Duodenal mucosa (tissue), 2 donors: ENCODE results near the gene RNF126.
"Not testable (repeated sequence)": the region's sequence is repeated elsewhere in the genome, so short reads cannot be mapped to it uniquely, and the experiment has no call there.

Experiments used
- H3K27ac ChIP-seq: one replicate; pipeline ENCODE4 v1.7.0; 2013; ENCODE audit warnings: low read depth, low read length
- H3K27me3 ChIP-seq, 2 donors: one replicate each; pipeline ENCODE4 v1.7.0; 2013; ENCODE audit warnings: low read length in 2 of 2, control low read depth in 1 of 2; ENCODE audit not compliant: insufficient read depth in 2 of 2, control insufficient read depth in 1 of 2
- H3K36me3 ChIP-seq, 2 donors: one replicate each; pipeline ENCODE4 v1.7.0; 2013; ENCODE audit warnings: low read length in 2 of 2, control low read depth in 1 of 2; ENCODE audit not compliant: insufficient read depth in 2 of 2, control insufficient read depth in 1 of 2
- H3K4me1 ChIP-seq, 2 donors: one replicate each; pipeline ENCODE4 v1.7.0; 2013; ENCODE audit warnings: low read length in 2 of 2, control low read depth in 1 of 2; ENCODE audit not compliant: insufficient read depth in 2 of 2, control insufficient read depth in 1 of 2
- H3K4me3 ChIP-seq, 2 donors: one replicate each; pipeline ENCODE4 v1.7.0; 2013; ENCODE audit warnings: low read length in 2 of 2, low read depth in 1 of 2
- H3K9ac ChIP-seq, 2 donors: one replicate each; pipeline ENCODE4 v1.7.0; 2013; ENCODE audit warnings: low read length in 2 of 2, low read depth in 1 of 2
- H3K9me3 ChIP-seq, 2 donors: one replicate each; pipeline ENCODE4 v1.7.0; 2013; ENCODE audit warnings: low read length in 2 of 2, control low read depth in 1 of 2; ENCODE audit not compliant: control insufficient read depth in 1 of 2

The RNF126 gene

DNA sequence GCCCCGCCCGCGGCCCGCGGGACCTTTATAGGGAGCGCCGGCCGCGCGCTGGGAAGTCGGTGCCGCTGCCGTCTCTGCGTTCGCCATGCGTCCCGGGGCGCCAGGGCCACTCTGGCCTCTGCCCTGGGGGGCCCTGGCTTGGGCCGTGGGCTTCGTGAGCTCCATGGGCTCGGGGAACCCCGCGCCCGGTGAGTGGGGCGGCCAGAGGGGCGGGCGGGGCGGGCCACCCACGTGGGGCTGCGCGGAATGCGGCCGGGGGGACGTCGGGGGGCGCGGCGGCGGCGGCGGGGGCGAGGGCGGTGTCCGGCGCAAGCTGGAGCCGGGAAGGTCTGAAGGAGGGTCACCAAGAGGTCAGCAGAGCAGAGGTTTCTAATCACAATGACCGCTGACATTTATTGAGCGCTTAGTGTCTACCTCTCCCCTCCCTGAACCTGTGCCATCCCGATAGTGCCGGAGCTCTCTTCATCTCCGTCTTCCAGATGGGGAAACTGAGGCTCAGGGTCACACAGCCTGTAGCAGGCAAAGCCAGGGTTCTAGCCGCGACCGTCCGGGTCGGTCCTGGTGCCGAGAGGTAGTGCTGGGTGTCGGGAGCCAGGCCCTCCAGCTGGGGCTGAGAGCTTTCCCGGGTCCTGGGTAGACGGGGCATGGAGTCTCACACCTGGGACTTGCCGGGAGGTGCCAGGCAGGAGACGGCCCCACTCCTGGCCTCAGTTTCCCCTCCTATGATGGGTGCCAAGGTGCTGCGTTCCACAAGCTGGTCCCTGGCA, 13.5 kb upstream of the RNF126 start, which contains the start of gene FSTL3:
Gene FSTL3 (plus strand): TSS at position 54 of the 767 bp plus-strand sequence. CDS start 32 bp downstream, at position 86.
- H3K9ac ChIP-seq = peak within 1 kb of the TSS; percentile 2 to 69

DNA sequence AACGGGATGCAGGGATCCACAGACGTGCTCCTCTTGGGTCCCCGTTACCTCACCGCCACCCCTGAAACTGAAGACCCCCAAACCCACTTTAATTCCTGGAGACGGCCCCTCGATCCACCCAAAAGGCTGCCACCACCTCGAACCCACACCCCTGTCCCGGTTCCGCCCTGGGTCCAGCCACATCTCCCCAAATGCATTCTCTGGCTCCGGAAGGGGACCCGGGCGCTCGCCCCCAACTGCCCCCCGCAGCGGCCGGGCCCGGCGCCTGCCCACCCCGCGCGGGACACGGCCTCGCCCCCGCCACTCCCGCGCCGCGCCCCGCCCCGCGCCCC, 13.0 kb upstream of the RNF126 start:
- no peak overlapping the region for H3K27ac ChIP-seq
- peaks cover 24 to 29% of the 10 kb centered on the region in 2 donors for H3K27me3 ChIP-seq
- peaks cover 6 to 15% of the 10 kb centered on the region in 2 donors for H3K4me1 ChIP-seq
- no peaks in the 10 kb centered on the region for H3K36me3 ChIP-seq
- peak overlapping the region in 1 of 2 donors; percentile 16 for H3K4me3 ChIP-seq
- H3K9me3 ChIP-seq = no peaks in the 10 kb centered on the region
- no peak overlapping the region for H3K9ac ChIP-seq

More for the DNA sequence above, 13.5 kb upstream of the RNF126 start, which contains the start of gene FSTL3:
- Histone ChIP-seq H3K27me3 (peaks cover 24 to 28% of the 10 kb centered on the region in 2 donors), H3K9me3 (no peaks in the 10 kb centered on the region), H3K27ac (peak within 1 kb of the TSS; percentile 41), H3K4me1 (peaks cover 6 to 18% of the 10 kb centered on the region in 2 donors), H3K4me3 (peak within 1 kb of the TSS; percentile 48), H3K36me3 (no peaks in the 10 kb centered on the region)

DNA sequence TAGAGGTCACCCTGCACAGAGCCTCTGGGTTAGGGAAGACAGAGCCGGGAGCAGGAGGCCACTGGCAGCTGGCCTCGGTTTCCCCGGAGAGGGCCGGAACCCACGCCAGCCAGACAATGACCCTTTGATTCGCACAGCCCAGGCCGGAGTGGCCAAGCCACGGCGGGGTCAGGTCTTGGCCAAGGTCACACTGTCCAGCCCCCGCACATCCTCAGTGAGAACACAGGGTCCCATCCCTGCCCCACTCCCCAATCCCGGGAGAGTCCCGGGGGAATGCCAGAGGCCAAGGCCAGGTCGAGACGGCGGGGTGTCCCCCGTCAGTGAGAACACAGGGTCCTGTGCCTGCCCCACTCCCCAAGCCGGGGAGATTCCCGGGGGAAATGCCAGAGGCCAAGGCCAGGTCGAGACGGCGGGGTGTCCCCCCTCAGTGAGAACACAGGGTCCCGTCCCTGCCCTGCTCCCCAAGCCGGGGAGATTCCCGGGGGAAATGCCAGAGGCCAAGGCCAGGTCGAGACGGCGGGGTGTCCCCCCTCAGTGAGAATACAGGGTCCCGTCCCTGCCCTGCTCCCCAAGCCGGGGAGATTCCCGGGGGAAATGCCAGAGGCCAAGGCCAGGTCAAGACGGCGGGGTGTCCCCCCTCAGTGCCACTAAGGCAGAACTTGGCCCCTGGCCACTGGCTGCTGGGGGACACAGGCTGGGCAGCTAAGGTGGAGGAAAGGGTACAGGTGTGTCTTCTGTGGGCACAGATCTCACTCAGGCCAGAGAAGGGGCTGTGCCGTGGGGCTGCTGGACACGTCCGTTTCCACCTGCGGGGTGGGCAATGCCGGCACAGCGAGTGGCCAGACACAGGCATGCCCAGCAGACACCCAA, 11.5 kb upstream of the RNF126 start:
- H3K4me3 ChIP-seq = no peak overlapping the region
- H3K27me3 ChIP-seq = peaks cover 24 to 33% of the 10 kb centered on the region in 2 donors
- no peak overlapping the region for H3K27ac ChIP-seq
- no peaks in the 10 kb centered on the region for H3K9me3 ChIP-seq
- no peaks in the 10 kb centered on the region for H3K36me3 ChIP-seq
- peaks cover 6 to 13% of the 10 kb centered on the region in 2 donors for H3K4me1 ChIP-seq
- H3K9ac ChIP-seq = no peak overlapping the region

DNA sequence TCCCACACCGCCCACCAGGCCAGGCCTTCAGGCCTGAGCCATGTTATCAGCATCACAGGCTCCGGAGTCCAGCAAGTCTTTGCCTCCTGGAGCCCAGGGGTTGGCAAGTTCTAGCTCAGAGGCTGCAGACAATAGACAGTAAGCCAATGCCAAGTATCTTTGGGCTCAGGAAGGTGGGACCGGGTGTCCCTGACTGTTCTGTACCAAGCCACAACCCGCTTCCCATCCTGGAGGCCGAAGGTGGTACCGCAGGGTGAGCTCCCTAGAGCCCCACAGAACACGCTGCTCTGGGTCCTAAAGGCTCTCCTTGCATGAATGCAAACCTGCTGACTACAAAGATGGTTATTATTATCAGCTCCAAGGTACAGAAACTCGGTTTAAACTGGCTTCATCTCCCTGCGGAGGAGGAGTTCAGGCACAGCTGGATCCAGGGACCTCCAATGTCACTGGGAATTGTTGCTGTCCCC, 7.6 kb upstream of the RNF126 start:
- Histone ChIP-seq H3K9me3 (no peaks in the 10 kb centered on the region), H3K4me1 (peaks cover 0 to 5% of the 10 kb centered on the region in 2 donors), H3K4me3 (no peak overlapping the region), H3K9ac (no peak overlapping the region), H3K27ac (no peak overlapping the region), H3K36me3 (no peaks in the 10 kb centered on the region), H3K27me3 (peaks cover 8 to 24% of the 10 kb centered on the region in 2 donors)

DNA sequence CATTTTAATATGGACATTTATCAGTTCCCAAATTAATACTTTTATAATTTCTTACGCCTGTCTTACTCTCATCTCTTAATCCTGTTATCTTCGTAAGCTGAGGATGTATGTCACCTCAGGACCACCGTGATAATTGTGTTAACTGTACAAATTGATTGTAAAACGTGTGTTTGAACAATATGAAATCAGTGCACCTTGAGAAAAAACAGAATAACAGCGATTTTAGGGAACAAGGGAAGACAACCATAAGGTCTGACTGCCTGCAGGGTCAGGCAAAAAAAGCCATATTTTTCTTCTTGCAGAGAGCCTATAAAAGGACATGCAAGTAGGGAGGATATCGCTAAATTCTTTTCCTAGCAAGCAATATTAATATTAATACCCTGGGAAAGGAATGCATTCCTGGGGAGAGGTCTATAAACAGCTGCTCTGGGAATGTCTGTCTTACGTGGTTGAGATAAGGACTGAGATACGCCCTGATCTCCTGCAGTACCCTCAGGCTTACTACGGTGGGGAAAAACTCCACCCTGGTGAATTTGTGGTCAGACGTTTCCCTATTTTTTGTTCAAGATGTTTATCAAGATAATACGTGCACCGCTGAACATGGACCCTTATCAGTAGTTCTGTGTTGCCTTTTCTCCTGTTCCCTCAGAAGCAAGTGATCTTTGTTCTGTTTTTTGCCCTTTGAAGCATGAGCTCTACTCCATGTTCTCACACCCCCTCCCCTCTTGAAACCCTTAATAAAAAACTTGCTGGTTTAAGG, 5.8 kb upstream of the RNF126 start:
- not testable (repeated sequence) for H3K9me3 ChIP-seq, H3K9ac ChIP-seq, H3K27me3 ChIP-seq, H3K27ac ChIP-seq, H3K36me3 ChIP-seq, H3K4me3 ChIP-seq
- peaks cover 6 to 11% of the 10 kb centered on the region in 2 donors for H3K4me1 ChIP-seq

DNA sequence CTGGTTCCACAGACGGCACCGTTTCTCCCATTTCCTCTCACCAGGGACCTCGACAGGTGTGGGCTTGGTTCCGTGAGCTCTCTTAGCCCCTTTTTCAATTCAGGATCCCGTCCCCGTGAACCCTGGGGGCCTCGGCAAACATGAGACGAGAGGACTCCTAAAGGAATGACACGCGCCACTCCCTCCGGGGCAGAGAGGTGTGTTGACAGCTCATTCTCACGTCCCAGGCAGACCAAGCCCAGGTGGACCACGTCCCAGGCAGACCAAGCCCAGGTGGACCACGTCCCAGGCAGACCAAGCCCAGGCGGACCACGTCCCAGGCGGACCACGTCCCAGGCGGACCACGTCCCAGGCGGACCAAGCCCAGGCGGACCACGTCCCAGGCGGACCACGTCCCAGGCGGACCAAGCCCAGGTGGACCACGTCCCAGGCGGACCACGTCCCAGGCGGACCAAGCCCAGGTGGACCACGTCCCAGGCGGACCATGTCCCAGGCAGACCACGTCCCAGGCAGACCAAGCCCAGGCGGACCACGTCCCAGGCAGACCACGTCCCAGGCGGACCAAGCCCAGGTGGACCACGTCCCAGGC, 4.1 kb upstream of the RNF126 start:
- not testable (repeated sequence) for H3K27me3 ChIP-seq, H3K4me3 ChIP-seq, H3K27ac ChIP-seq, H3K36me3 ChIP-seq, H3K9me3 ChIP-seq, H3K9ac ChIP-seq
- H3K4me1 ChIP-seq = peaks cover 11 to 16% of the 10 kb centered on the region in 2 donors

DNA sequence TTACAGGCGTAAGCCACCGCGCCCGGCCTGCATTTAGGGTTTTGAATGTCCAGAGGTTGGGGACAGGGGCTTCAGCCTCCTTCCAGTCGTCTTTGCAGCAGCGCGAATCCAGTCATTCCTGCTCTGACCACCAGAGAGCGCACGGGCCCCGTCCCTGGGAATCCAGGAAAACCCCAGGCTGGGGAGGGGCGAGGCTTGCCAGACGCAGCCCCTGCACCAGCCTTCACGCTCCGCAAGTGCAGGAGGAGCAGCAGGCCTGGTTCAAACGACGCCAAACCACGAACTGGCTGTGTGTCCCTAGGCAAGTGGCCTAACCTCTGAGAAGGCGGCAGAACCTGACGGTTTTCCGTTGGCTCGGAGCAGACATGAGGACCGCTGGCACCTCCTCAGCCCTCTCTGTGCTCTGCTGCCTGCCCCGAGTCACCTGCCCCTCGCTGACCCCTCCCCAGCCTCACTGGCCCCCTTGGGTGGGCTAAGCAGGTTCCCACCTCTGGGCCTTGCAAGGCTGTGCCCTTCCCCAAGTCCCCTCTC, 2.0 kb upstream of the RNF126 start:
- Histone ChIP-seq H3K36me3 (no peaks in the 10 kb centered on the region), H3K9ac (peak overlapping the region in 1 of 2 donors; percentile 72), H3K4me3 (peak overlapping the region; percentile 25 to 65), H3K27ac (no peak overlapping the region), H3K4me1 (peaks cover 17 to 35% of the 10 kb centered on the region in 2 donors), H3K9me3 (no peaks in the 10 kb centered on the region), H3K27me3 (no peaks in the 10 kb centered on the region)

DNA sequence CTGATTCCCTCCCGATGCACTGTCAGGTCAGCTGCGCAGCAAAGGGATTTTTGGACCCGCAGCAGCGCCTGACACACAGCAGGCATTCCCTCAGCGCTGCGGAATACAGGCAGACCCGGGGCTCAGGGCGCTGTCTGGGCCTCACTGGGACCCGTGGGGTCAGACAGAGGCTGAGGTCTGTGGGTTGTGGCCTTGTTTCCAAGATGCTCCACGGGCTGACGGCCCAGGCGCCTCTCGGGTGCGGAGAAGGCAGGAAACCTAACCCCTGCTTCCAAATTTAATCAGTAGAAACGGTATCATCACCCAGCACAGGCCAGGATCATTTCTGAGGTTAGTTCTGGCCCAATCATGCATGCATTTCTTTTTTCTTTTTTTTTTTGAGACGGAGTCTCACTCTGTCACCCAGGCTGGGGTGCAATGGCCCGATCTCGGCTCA, 686 bp upstream of the RNF126 start:
- peaks cover 30 to 48% of the 10 kb centered on the region in 2 donors for H3K4me1 ChIP-seq
- no peaks in the 10 kb centered on the region for H3K9me3 ChIP-seq
- no peaks in the 10 kb centered on the region for H3K27me3 ChIP-seq
- H3K36me3 ChIP-seq = peaks cover 0 to under 1% of the 10 kb centered on the region in 2 donors
- H3K9ac ChIP-seq = peak overlapping the region; percentile 64 to 94
- peak overlapping the region; percentile 89 for H3K27ac ChIP-seq
- peak overlapping the region; percentile 70 to 72 for H3K4me3 ChIP-seq

DNA sequence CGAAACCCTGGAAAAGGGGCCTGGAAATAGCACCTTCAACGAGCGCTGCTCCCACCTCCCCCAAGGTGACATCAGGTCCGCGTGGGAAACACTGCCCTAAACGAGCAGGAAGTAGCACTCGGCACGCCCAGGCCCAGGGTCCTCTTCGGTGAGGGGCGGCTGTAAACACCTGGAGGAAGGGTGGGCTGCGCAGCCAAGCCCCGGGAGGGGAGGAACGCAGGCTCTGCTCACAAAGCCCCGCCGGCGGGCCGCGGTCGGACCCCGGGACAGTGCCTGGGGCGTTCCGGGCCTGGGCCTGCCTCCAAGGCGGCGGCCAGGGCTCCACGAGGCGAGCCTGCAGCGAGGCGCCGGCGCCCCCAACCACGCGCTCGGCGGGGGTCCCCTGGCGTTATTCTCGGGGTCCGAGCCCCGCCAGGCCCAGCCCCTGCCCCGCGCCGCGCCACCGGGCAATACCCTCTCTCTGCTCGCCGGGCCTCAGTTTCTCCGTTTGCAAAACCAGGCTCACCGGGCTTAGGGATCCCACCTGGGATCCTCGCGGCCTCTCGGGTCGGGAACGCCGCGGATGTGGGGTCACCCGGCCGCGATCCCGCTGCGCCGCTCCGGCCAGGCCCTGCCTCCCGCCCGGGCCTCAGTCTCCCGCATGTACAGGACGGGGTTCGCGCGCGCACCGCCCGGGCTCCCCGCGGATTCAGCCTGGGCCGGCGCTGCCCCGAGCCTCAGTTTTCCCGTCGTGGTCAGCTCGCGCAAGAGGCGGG, 630 bp downstream of the RNF126 start:
- Histone ChIP-seq H3K9me3 (no peaks in the 10 kb centered on the region), H3K27ac (peak overlapping the region; percentile 82), H3K4me1 (peaks cover 43 to 60% of the 10 kb centered on the region in 2 donors), H3K4me3 (peak overlapping the region; percentile 71 to 72), H3K27me3 (no peaks in the 10 kb centered on the region), H3K9ac (peak overlapping the region; percentile 81 to 92), H3K36me3 (peaks cover 0 to 12% of the 10 kb centered on the region in 2 donors)
